ENCODE data around the gene HOXB4.

HOXB4 gene

GRCh38 chr17:48527547-48527932 is 50.6 kb downstream of the HOXB4 start:
- DNase-seq: no peak

GRCh38 chr17:48526608-48527546 is 51.3 kb downstream of the HOXB4 start:
- no peak for DNase-seq
